NOMO-1 treated with dmso at 0.1 percent for 144 hours (cell line): ENCODE results near the gene CD7.

Source experiments
- DNase-seq: peaks from one replicate; lab custom pipeline; 2025; ENCODE audit not compliant: unreplicated experiment; lab: John Stamatoyannopoulos, UW

The CD7 gene

DNA sequence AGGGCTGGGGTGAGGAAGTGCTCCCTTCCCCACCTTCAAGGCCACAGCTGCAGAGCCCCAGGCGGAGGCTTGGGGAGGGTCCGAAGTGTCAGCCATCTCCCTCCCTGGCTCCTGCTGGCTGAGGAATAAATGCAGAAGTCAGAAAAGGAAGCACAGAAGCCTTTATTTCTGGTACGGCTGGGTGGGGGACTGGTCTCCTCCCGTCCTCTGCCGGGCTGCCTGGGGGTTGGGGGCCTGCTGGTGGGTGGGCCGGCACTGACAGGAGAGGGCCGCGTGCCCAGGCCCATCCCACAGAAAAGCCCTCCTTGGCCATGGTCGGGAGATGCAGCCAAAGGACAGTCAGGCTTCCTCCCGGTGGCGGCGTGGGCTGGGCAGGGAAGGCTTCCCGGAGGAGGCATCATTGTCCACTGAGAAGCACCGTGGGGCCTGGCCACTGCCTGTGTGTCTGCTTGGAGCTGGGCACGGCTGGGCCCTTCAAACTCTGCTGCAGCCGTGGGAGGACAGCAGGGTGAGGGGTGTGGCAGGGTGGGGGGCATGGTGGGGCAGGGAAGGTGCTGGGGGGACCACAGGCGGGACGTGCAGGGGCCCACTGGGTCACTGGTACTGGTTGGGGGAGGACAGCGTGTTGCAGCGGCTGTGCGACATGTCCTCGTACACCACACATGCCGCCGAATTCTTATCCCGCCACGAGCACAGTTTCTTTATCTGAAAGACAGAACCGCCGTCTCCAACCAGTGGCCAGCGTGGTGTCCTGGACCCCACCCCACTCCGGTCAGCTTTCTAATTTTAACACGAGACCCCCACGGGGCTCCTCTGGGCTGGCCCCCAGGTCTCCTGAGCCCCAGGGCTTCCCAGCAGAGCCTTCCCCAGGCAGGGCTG is 2.4 kb downstream of the CD7 start:
- no peak for DNase-seq

DNA sequence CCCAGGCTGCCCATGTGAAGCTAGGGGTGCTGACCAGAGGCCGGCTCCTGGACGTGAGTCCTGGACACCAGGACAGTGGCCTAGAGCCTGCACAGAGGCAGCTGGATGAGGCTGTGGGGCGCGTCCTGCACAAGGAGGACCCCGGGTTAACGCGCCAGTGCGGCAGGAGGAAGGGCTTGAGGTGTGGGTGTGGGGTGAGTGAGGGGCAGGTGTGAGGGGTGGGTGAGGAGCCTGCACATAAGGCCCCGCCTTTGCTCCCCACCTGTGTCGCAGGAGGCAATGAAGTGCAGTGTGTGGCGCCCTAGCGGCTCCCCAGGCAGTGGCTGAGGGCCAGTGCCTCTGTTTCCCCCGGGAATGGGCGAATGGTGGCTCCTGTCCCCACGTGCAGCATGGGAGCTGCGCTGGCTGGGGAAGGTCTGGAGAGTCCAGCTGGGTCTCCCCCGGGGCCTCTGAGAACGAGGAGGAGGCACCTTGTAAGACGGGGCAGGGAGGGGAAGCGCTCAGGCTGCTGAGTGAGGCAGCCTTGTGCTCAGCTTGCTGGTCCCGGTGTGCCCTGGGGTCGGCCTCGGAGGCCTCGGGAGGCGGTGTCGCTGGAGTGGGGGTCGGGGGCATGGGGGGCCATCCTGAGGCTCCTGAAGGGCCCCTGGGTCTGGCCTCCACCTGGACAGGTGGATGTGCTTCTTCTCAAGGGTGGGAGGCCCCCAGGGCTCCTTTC is 3.2 kb downstream of the CD7 start:
- no peak for DNase-seq

GRCh38 chr17:82313195-82314011 is 4.0 kb downstream of the CD7 start:
- no peak for DNase-seq

GRCh38 chr17:82311971-82312370 is 5.4 kb downstream of the CD7 start:
- no peak for DNase-seq

DNA sequence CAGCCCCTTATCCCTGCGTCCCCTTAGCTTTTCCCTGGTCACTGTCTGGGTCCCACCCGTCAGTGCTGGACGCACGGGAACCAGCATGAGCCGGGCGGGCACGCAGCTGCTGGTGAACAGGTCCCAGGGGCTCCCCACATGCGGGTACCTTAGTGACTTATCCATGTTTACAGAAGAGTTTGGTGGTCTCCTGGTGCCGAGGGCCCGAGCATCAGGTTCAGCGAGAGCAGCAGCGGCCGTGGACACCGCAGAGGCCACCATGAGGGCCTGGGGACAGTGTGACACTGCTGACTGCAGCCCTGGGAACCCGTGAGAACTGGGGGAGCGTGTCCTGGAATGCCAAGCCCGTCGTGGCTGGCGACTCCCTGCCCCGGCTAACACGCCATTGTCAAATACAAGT is 6.5 kb downstream of the CD7 start:
- no peak for DNase-seq

DNA sequence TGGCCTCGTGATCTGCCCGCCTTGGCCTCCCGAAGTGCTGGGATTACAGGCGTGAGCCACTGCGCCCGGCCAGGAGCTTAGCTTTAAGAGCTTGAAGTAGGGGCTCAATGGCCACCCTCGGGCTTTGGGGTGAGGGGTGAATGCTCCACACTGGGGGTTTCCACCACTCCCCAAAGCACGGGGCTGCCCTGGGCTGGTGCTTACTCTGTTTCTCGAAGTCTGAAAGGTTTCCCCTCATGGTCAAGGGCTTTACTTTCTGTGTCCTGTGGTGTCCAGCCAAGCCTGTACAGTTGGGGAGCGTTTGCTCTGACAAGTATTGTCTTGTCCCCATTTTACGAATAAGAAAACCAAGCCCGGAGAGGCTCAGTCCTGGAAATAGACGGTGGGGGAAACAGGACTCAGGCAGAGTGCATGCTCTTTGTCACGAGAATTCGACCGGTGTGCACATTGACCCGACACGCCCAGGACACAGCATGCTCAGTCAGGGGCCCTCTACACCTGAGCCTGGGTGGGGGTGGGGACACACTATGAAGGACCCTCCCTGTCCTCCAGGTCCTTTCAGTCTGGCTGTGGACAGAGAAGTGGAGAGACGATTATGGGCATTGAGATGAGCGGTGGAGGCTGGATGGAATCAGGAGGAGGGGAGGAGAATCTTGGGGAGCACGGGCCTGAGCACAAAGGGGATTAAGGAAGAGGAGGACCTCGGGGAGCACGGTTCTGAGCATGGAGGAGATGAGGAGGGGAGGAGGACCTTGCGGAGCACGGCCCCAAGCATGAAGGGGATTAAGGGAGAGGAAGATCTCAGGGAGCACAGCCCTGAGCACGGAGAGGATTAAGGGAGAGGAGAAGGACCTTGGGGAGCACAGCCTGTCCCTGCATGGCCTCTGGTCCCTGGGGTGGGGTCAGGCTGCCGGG is 7.5 kb downstream of the CD7 start:
- no peak for DNase-seq

GRCh38 chr17:82305727-82306300 is 11.6 kb downstream of the CD7 start:
- no peak for DNase-seq

DNA sequence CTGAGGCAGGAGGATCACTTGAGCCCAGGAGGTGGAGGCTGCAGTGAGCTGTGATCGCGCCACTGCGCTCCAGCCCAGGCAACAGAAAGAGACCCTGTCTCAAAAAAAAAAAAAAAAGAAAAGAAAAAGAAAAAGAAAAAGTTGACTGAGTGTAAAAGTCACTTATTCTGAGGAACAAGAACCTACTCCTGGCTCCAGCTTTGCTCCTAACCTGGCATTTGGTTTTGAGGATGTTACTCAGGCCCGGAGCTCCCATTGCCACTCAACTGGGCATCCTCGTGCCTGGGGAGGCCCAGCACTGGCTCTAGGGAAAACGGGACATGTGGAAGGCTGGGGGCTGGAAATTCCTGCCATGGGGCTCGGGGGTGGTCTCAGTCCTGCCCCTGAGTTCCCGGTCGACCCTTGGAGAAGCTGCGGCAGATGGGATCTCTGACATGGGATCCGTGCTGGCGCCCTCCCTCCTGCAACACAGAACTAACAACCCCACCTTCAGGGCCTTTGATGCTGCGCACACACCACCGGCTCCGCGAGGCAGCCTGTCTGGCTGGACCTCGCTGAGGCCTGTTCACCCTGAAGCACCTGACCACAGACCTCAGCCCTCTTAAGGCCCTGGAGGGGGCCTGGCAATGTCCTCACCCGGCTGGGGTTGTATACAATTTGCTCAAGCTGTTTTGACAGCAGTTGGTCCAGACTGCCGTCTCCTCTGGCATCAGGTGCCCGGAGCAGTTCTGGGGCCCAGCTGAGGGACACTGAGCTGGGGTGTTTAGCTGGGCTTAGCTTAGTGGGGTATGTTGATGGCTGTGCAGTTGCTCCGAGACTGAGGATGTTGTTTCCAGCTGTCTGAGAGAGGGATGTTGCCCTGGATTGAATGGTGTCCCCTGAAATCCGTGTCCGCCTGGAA is 12.3 kb downstream of the CD7 start:
- DNase-seq = no peak

GRCh38 chr17:82303944-82304808 is 13.2 kb downstream of the CD7 start:
- no peak for DNase-seq

GRCh38 chr17:82302991-82303943 is 14.1 kb downstream of the CD7 start:
- no peak for DNase-seq

GRCh38 chr17:82302568-82302963 is 14.8 kb downstream of the CD7 start:
- DNase-seq = no peak

GRCh38 chr17:82301916-82302567 is 15.4 kb downstream of the CD7 start:
- no peak for DNase-seq

GRCh38 chr17:82301300-82301915 is 16.0 kb downstream of the CD7 start:
- DNase-seq = no peak

GRCh38 chr17:82300707-82301270 is 16.6 kb downstream of the CD7 start:
- no peak for DNase-seq

DNA sequence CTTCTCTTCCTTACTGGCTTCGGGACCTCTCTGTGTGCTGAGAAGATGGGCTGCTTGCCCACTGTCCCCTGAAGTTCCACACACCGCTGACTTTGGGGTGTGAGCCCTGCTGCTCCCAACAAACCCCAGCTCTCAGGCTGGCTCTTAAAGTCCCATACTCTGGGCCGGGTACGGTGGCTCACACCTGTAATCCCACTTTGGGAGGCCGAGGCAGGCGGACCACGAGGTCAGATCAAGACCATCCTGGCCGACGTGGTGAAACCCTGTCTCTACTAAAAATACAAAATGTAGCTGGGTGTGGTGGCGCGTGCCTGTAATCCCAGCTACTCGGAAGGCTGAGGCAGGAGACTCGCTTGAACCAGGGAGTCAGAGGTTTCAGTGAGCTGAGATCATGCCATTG is 17.2 kb downstream of the CD7 start:
- DNase-seq = no peak

DNA sequence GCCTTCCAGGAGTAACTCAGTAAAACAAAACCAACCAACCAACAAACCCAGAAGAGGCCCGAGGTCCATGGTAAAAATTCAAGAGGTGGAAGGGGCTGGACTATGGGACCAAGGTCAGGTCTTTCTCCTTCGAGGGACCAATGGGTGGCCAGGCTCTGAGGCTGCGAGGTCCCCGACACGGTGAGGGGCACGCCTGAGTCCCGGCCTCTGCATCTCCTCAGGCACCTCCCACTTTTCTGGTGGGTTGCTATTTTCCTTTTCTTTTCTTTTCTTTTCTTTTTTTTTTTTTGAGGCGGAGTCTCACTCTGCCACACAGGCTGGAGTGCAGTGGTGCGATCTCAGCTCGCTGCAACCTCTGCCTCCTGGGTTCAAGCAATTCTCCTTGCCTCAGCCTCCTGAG is 18.0 kb downstream of the CD7 start:
- DNase-seq = no peak
